ENCODE data around the gene ASPDH. TPM values are rescaled to one million over a fixed set of nuclear protein-coding genes. Genes with fewer than 3 reads are reported as not detected.

ASPDH gene
- total RNA-seq, 1 donor from 2014 or later, result not detected

DNA sequence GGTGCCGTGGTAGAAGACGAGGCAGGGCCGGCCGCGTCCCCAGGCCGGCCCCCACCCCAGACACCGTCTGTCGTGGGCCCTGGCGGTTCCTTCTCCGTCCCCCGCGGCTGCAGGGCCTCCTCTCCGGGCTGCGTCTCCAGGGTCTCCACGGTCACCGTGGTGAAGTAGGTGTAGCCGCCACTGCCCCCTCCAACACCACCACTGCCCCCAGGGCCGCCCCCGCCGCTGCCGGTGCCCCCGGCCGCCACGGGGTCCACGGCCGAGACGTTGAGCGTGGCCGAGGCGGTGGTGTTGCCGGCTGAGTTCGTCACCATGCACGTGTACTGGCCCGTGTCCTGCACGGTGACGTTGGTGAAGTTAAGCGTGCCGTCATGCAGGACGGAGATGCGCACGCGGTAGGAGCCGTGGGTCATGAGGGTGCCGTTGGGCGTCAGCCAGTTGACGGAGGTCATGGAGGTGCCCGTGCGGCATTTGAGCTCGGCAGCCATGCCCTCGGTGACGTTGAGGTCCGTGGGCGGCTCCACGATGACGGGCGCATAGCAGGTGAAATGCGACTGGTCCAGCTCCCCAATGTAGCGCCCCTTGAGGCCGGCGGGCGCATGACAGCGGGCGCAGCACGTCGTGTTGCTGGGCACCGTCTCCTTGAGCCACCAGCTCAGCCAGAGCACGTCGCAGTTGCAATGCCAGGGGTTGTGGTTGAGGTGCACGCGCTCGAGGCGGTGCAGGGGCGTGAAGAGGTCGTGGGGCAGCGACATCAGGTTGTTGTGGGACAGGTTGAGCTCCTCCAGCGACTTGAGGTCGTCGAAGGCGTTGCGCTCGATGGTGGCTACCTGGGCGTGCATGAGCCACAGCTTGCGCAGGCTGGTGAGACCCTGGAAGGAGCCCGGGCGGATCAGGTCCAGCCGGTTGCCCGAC, 4.6 kb upstream of the ASPDH start:
- DNase-seq (ENCODE audit: low read depth) (no peak), FAIRE-seq (no peak)
- Histone ChIP-seq H3K27me3 (ENCODE audit: insufficient read depth, low read length) (no peaks in the 10 kb centered on the region), H3K79me2 (ENCODE audit: insufficient read depth, low read length) (no peaks in the 10 kb centered on the region), H3K4me1 (ENCODE audit: insufficient read depth, low read length) (no peaks in the 10 kb centered on the region), H4K20me1 (ENCODE audit: insufficient read depth, low read length) (no peaks in the 10 kb centered on the region), H3K9me3 (ENCODE audit: insufficient read depth, low read depth, low read length) (peaks cover 4% of the 10 kb centered on the region), H3K4me2 (ENCODE audit: low read length) (no peak overlapping the region), H3K4me3 (ENCODE audit: insufficient read depth, low read depth, low read length) (no peak overlapping the region), H3K27ac (ENCODE audit: low read depth, low read length) (no peak overlapping the region), H3K9ac (ENCODE audit: low read length) (no peak overlapping the region), H2AFZ (ENCODE audit: low read depth, low read length) (no peak overlapping the region), H3K36me3 (ENCODE audit: insufficient read depth, low read length) (no peaks in the 10 kb centered on the region)
- H3K4me3 Mint-ChIP-seq (ENCODE audit: unreplicated experiment), result no peak overlapping the region
- peaks cover 12% of the 10 kb centered on the region for H3K9me3 Mint-ChIP-seq (ENCODE audit: unreplicated experiment)
- no peak overlapping the region for H3K27ac Mint-ChIP-seq (ENCODE audit: unreplicated experiment)
- no peaks in the 10 kb centered on the region for H3K36me3 Mint-ChIP-seq (ENCODE audit: low read depth, unreplicated experiment)
- no peak for TF ChIP-seq EZH2 (IDR thresholded peaks at IDR 0.05; ENCODE audit: insufficient read depth, low read length)
- TF ChIP-seq, protein P1, sequence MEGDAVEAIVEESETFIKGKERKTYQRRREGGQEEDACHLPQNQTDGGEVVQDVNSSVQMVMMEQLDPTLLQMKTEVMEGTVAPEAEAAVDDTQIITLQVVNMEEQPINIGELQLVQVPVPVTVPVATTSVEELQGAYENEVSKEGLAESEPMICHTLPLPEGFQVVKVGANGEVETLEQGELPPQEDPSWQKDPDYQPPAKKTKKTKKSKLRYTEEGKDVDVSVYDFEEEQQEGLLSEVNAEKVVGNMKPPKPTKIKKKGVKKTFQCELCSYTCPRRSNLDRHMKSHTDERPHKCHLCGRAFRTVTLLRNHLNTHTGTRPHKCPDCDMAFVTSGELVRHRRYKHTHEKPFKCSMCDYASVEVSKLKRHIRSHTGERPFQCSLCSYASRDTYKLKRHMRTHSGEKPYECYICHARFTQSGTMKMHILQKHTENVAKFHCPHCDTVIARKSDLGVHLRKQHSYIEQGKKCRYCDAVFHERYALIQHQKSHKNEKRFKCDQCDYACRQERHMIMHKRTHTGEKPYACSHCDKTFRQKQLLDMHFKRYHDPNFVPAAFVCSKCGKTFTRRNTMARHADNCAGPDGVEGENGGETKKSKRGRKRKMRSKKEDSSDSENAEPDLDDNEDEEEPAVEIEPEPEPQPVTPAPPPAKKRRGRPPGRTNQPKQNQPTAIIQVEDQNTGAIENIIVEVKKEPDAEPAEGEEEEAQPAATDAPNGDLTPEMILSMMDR (IDR thresholded peaks at IDR 0.05; ENCODE audit: insufficient read depth, low read depth, low read length), result no peak
- H3K4me1 Mint-ChIP-seq (ENCODE audit: low read depth, unreplicated experiment), result no peaks in the 10 kb centered on the region
- H3K27me3 Mint-ChIP-seq (ENCODE audit: low read depth, unreplicated experiment), result no peaks in the 10 kb centered on the region

DNA sequence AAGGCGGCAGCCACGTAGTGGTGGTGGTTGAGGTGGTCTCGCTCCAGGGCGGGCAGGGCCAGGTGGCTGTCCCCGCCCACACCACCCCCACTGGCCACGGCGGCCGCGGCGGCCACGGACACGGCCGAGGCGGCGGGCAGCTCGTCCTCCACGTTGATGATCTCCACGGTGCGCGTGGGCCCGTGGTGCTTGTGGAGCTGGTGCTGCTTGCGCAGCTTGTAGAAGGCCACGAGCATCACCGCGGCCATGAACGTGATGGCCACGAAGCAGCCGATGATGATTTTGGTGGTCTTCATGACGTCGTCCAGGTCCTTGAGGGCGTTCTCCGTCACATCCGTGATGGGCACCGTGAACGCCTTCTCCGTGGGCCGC, 4.0 kb upstream of the ASPDH start:
- no peak for FAIRE-seq
- H3K4me3 ChIP-seq (ENCODE audit: insufficient read depth, low read depth, low read length), result no peak overlapping the region
- no peaks in the 10 kb centered on the region for H3K79me2 ChIP-seq (ENCODE audit: insufficient read depth, low read length)
- DNase-seq (ENCODE audit: low read depth), result no peak
- no peak overlapping the region for H3K9ac ChIP-seq (ENCODE audit: low read length)
- peaks cover 7% of the 10 kb centered on the region for H3K9me3 Mint-ChIP-seq (ENCODE audit: unreplicated experiment)
- no peaks in the 10 kb centered on the region for H4K20me1 ChIP-seq (ENCODE audit: insufficient read depth, low read length)
- H3K4me2 ChIP-seq (ENCODE audit: low read length), result no peak overlapping the region
- H3K4me1 Mint-ChIP-seq (ENCODE audit: low read depth, unreplicated experiment), result no peaks in the 10 kb centered on the region
- no peak overlapping the region for H3K27ac Mint-ChIP-seq (ENCODE audit: unreplicated experiment)
- H3K4me3 Mint-ChIP-seq (ENCODE audit: unreplicated experiment), result no peak overlapping the region
- no peaks in the 10 kb centered on the region for H3K36me3 ChIP-seq (ENCODE audit: insufficient read depth, low read length)
- H3K27me3 ChIP-seq (ENCODE audit: insufficient read depth, low read length), result no peaks in the 10 kb centered on the region
- H3K9me3 ChIP-seq (ENCODE audit: insufficient read depth, low read depth, low read length), result peaks cover 4% of the 10 kb centered on the region
- no peaks in the 10 kb centered on the region for H3K36me3 Mint-ChIP-seq (ENCODE audit: low read depth, unreplicated experiment)
- H3K27ac ChIP-seq (ENCODE audit: low read depth, low read length), result no peak overlapping the region
- H3K27me3 Mint-ChIP-seq (ENCODE audit: low read depth, unreplicated experiment), result no peaks in the 10 kb centered on the region
- no peak for TF ChIP-seq EZH2 (IDR thresholded peaks at IDR 0.05; ENCODE audit: insufficient read depth, low read length)
- TF ChIP-seq, protein P1 (IDR thresholded peaks at IDR 0.05; ENCODE audit: insufficient read depth, low read depth, low read length), result no peak
- H2AFZ ChIP-seq (ENCODE audit: low read depth, low read length), result no peak overlapping the region
- no peaks in the 10 kb centered on the region for H3K4me1 ChIP-seq (ENCODE audit: insufficient read depth, low read length)

Measured in astrocyte (in vitro differentiated cells and primary cell).